ENCODE measurements around the gene RAB6B. TPM values are rescaled to one million over a fixed set of nuclear protein-coding genes. Genes with fewer than 3 reads are reported as not detected.

RAB6B gene
- total and polyA plus RNA-seq, 2 of the 8 experiments (the other 6 are each of a cell fraction or from before 2014, with no cell fraction given) = 7.9 to 15.6 TPM

DNA sequence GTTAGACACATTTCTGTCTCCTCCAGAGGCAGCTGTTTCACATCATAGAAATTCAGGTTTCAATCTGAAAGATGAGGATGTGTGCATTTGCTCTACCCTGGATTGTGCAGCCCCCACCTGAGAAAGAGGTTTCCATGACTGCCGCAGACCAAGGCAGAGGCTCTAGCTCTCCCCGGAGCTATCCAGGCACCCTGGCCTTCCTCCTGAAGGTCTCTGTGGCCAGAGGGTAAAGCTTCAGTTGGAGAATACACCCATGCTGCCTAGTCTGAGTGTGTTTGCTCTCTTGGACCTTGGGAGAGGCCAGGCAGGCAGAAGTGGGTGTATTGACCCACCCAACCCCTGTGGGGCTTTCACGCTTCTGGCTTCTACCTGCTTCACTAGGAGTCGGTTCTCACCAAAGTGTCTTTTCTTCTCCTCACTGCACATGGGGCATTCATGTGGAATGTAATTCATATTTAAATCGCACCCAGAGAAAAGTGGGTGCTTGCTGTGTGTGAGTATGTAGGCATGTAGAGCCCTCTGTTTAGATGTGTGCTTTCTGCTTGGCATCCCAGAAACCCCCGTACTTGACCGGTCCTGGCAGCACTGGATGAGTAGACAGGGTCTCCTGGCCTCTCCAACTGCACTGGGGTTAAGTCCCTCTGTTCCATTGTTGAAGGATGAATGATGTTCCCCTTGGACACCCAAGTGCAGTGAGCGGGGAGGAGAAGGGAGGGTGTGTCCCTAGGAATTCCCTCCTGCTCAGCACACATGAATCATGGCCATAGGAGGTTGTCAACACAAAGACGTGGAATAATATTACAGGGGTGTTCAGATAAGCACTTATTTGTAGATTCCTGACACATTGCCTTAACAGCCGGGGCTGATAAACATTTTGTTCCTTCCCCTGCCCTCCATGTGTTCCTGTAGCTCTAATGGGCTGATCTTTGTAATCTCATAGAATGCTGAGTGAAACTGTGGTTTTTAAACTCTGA is 20.3 kb upstream of the RAB6B start:
- Histone ChIP-seq H2BK12ac (ENCODE audit: low read depth, low read length) (no peak overlapping the region), H3K4me3 (ENCODE audit: extremely low read depth in 1 of 4, insufficient read depth in 2 of 4, low read depth in 3 of 4, low read length in 4 of 4) (no peak overlapping the region), H2AK5ac (ENCODE audit: low read depth, low read length) (no peak overlapping the region), H3K4me2 (ENCODE audit: insufficient read depth in 1 of 2, low read depth in 2 of 2, low read length in 2 of 2) (no peak overlapping the region), H2BK5ac (ENCODE audit: low read depth, low read length) (no peak overlapping the region), H3K4ac (replicated peaks; ENCODE audit: insufficient read length, low read depth, low read length) (no peak overlapping the region), H3K23me2 (ENCODE audit: low read depth, low read length) (no peaks in the 10 kb centered on the region), H4K91ac (replicated peaks; ENCODE audit: insufficient read length, low read length) (no peak overlapping the region), H3K9me3 (ENCODE audit: insufficient read depth in 2 of 2, low read depth in 1 of 2, low read length in 1 of 2) (no peaks in the 10 kb centered on the region), H2BK20ac (ENCODE audit: low read length) (no peak overlapping the region), H3K23ac (ENCODE audit: insufficient read length) (no peak overlapping the region), H4K20me1 (replicated peaks in 1 of 2; ENCODE audit: control insufficient read depth in 1 of 2, insufficient read depth in 2 of 2, low read length in 2 of 2) (no peaks in the 10 kb centered on the region), H4K8ac (ENCODE audit: extremely low read depth, insufficient read depth, low read length) (no peak overlapping the region), H4K5ac (ENCODE audit: insufficient read length, low read depth, low read length) (no peak overlapping the region), H3K4me1 (replicated peaks in 1 of 4; ENCODE audit: control insufficient read depth in 3 of 4, insufficient read depth in 4 of 4, low read length in 3 of 4) (no peaks in the 10 kb centered on the region), H2BK15ac (ENCODE audit: low read length) (no peak overlapping the region), H3K18ac (ENCODE audit: extremely low read depth, low read length) (no peak overlapping the region), H3K9ac (replicated peaks in 1 of 4; ENCODE audit: extremely low read depth in 1 of 4, low read depth in 3 of 4, low read length in 3 of 4) (no peak overlapping the region), H3K36me3 (ENCODE audit: control insufficient read depth in 2 of 4, insufficient read depth in 4 of 4, low read length in 3 of 4) (no peaks in the 10 kb centered on the region), H3K14ac (ENCODE audit: insufficient read length) (no peak overlapping the region), H3K27ac (ENCODE audit: low read depth, low read length) (no peak overlapping the region), H3K79me1 (ENCODE audit: low read depth, low read length) (no peaks in the 10 kb centered on the region), H2BK120ac (replicated peaks; ENCODE audit: low read depth, low read length) (no peak overlapping the region), H3K79me2 (ENCODE audit: control insufficient read depth in 1 of 2, insufficient read depth in 2 of 2, low read length in 2 of 2) (no peaks in the 10 kb centered on the region), H3K27me3 (replicated peaks in 1 of 4; ENCODE audit: control insufficient read depth in 3 of 4, extremely low read depth in 1 of 4, insufficient read depth in 3 of 4, low read length in 3 of 4) (no peaks in the 10 kb centered on the region), H3K56ac (replicated peaks; ENCODE audit: insufficient read length, low read depth, low read length) (no peak overlapping the region), H2AFZ (ENCODE audit: low read length) (no peak overlapping the region)
- 86% methylated on average over 10 of the region's 10 CpGs; no CpG with 5 or more reads in 1 of the 2 experiments for WGBS, 2 experiments (ENCODE audit: extremely low coverage in 1 of 2, insufficient coverage in 1 of 2, insufficient read length in 1 of 2, insufficient replicate concordance in 2 of 2, low coverage in 1 of 2, low lambda C conversion rate in 2 of 2, missing lambda C conversion rate in 1 of 2)
- POLR2A ChIA-PET (ENCODE audit: partially characterized antibody) = no interaction called here
- FAIRE-seq = no peak
- CTCF ChIA-PET (ENCODE audit: partially characterized antibody) = interaction anchor here (0.7 to 1.5 kb wide), 2 partner anchors 10 to 12 kb away, joined by 4 read pairs; no protein-coding TSS in a partner anchor
- TF ChIP-seq TBP (IDR thresholded peaks at IDR 0.05; ENCODE audit: low read depth, low read length) = no peak
- TF ChIP-seq RAD21 (IDR thresholded peaks at IDR 0.05 in 1 of 2, conservative IDR thresholded peaks at IDR 0.05 in 1 of 2; ENCODE audit: low read depth in 2 of 2, low read length in 2 of 2) = no peak
- TF ChIP-seq BACH1 (IDR thresholded peaks at IDR 0.05; ENCODE audit: low read length) = no peak
- TF ChIP-seq KDM4A (IDR thresholded peaks at IDR 0.05; ENCODE audit: low read depth, low read length, severe bottlenecking) = no peak
- no peak for TF ChIP-seq SIRT6 (IDR thresholded peaks at IDR 0.05; ENCODE audit: low read length)
- TF ChIP-seq FOSL1 (IDR thresholded peaks at IDR 0.05; ENCODE audit: insufficient read depth, low read depth, low read length) = no peak
- TF ChIP-seq SRF (IDR thresholded peaks at IDR 0.05; ENCODE audit: low read depth, low read length) = no peak
- no peak for TF ChIP-seq JUND (IDR thresholded peaks at IDR 0.05; ENCODE audit: low read length)
- no peak for TF ChIP-seq SP1 (IDR thresholded peaks at IDR 0.05; ENCODE audit: low read depth, low read length)
- TF ChIP-seq CHD2 (IDR thresholded peaks at IDR 0.05; ENCODE audit: low read length) = no peak
- TF ChIP-seq HDAC2 (IDR thresholded peaks at IDR 0.05; ENCODE audit: borderline replicate concordance in 1 of 2, low read depth in 2 of 2, low read length in 2 of 2) = no peak
- no peak for DNase-seq (ENCODE audit: low read depth in 1 of 2, low spot score in 2 of 2)

Measured in H1 (cell line).